Measurements from ENCODE around the gene MGLL.

Gene MGLL

GRCh38 chr3:127834771-127835170 lies 12.5 kb upstream of the MGLL start:
- DNase-seq (ENCODE audit: low spot score), result no peak

- DNase-seq (ENCODE audit: low spot score), result no peak
These were observed 11.1 kb upstream of the MGLL start for GRCh38 chr3:127833281-127834032.

GRCh38 chr3:127831723-127832172 lies 9.4 kb upstream of the MGLL start:
- no peak for DNase-seq (ENCODE audit: low spot score)

- no peak for DNase-seq (ENCODE audit: low spot score)
These were observed 7.2 kb upstream of the MGLL start for GRCh38 chr3:127829537-127829936.

- no peak for DNase-seq (ENCODE audit: low spot score)
These were observed 5.5 kb upstream of the MGLL start for GRCh38 chr3:127827808-127828207.

GRCh38 chr3:127825756-127826155 lies 3.4 kb upstream of the MGLL start:
- DNase-seq (ENCODE audit: low spot score), result no peak

- no peak for DNase-seq (ENCODE audit: low spot score)
These were observed 2.0 kb upstream of the MGLL start for GRCh38 chr3:127824151-127824825.

GRCh38 chr3:127823426-127823857 lies 1.1 kb upstream of the MGLL start:
- no peak for DNase-seq (ENCODE audit: low spot score)

GRCh38 chr3:127822682-127823425 lies 539 bp upstream of the MGLL start:
- DNase-seq (ENCODE audit: low spot score), result no peak

GRCh38 chr3:127821394-127821793 lies 921 bp downstream of the MGLL start:
- DNase-seq (ENCODE audit: low spot score), result no peak

- no peak for DNase-seq (ENCODE audit: low spot score)
These were observed 1.4 kb downstream of the MGLL start for GRCh38 chr3:127820826-127821313.

- DNase-seq (ENCODE audit: low spot score), result no peak
These were observed 2.0 kb downstream of the MGLL start for GRCh38 chr3:127820221-127820825.

GRCh38 chr3:127819656-127820055 lies 2.7 kb downstream of the MGLL start:
- DNase-seq (ENCODE audit: low spot score), result no peak

- no peak for DNase-seq (ENCODE audit: low spot score)
These were observed 3.2 kb downstream of the MGLL start for GRCh38 chr3:127819086-127819485.

- DNase-seq (ENCODE audit: low spot score), result no peak
These were observed 4.9 kb downstream of the MGLL start for GRCh38 chr3:127817406-127817841.

- DNase-seq (ENCODE audit: low spot score), result no peak
These were observed 5.4 kb downstream of the MGLL start for GRCh38 chr3:127816783-127817405.

GRCh38 chr3:127815641-127816605 lies 6.4 kb downstream of the MGLL start:
- DNase-seq (ENCODE audit: low spot score), result no peak

- DNase-seq (ENCODE audit: low spot score), result no peak
These were observed 7.3 kb downstream of the MGLL start for GRCh38 chr3:127815001-127815400.

- no peak for DNase-seq (ENCODE audit: low spot score)
These were observed 8.0 kb downstream of the MGLL start for GRCh38 chr3:127814325-127814781.

GRCh38 chr3:127812151-127812550 lies 10.2 kb downstream of the MGLL start:
- DNase-seq (ENCODE audit: low spot score), result no peak

Data from CD4-positive, alpha-beta T cell treated with Interleukin-6 at 100 ng/mL for 8 hours (primary cell).